Esophagus squamous epithelium (tissue), 5 donors: ENCODE results near the gene CENPV. TPM values are rescaled to one million over a fixed set of nuclear protein-coding genes. Genes with fewer than 3 reads are reported as not detected.
A peak's percentile ranks its signal among the peaks of the same experiment; 100 is the strongest.

Experiments used
- DNase-seq: peaks from one replicate; lab custom pipeline; 2025; lab: John Stamatoyannopoulos, UW
- H3K27ac ChIP-seq, 4 donors: fragments of 200-600 bp; sonication (generic); one replicate each; pipeline ENCODE4 v1.5.1; 2016 to 2019; ENCODE audit warnings: mild to moderate bottlenecking in 1 of 4
- H3K27me3 ChIP-seq, 4 donors: fragments of 200-600 bp; sonication (generic); 1 replicate in 3 of 4; 2 replicates in 1 of 4; pipeline versions ENCODE4 v1.5.1 to v1.6.0; 2017 to 2021; ENCODE audit warnings: antibody characterized with exemption in 1 of 4
- H3K36me3 ChIP-seq, 3 donors: fragments of 200-600 bp; sonication (generic); one replicate each; pipeline ENCODE4 v1.5.1; 2016 to 2019
- H3K4me1 ChIP-seq, 3 donors: fragments of 200-600 bp; sonication (generic); one replicate each; pipeline ENCODE4 v1.5.1; 2017 to 2019
- H3K4me3 ChIP-seq, 4 donors: fragments of 200-600 bp; sonication (generic); 1 replicate in 3 of 4; 2 replicates in 1 of 4; pipeline ENCODE4 v1.5.1; 2016 to 2019; ENCODE audit warnings: mild to moderate bottlenecking in 2 of 4, moderate library complexity in 1 of 4
- H3K9me3 ChIP-seq, 3 donors: fragments of 200-600 bp; sonication (generic); one replicate each; pipeline ENCODE4 v1.5.1; 2016 to 2019
- CTCF ChIP-seq, 6 experiments: fragments of 450-650 bp in 4 of 6; fragments of 200-600 bp in 2 of 6; sonication (generic) in 2 of 6; IDR thresholded peaks; one replicate each; pipeline ENCODE4 v1.5.1; 2016 to 2019; ENCODE audit warnings: antibody characterized with exemption in 6 of 6, mild to moderate bottlenecking in 4 of 6, moderate library complexity in 4 of 6
- POLR2A ChIP-seq, 4 donors: fragments of 450-650 bp; IDR thresholded peaks; one replicate each; pipeline ENCODE4 v1.6.1; 2017; ENCODE audit warnings: antibody characterized with exemption in 4 of 4, mild to moderate bottlenecking in 4 of 4, moderate library complexity in 3 of 4
- WGBS, 2 donors: methylation state at CpG; one replicate each; pipeline ENCODE4 v1.1.5; 2018; 5-methylcytosine and 5-hydroxymethylcytosine counted together
- intact Hi-C: fragments of 100-400 bp; cut with DNase I; formaldehyde crosslinking; loops from one replicate; pipeline ENCODE4 v1.15.0; 2022
- total RNA-seq, 4 donors: library from RNA; depleted of rRNA; stranded (reverse); fragments of >200 nt; gene quantifications; one replicate each; pipeline ENCODE4 v1.1.0, GENCODE V29; 2016
- donor health status: DM: yes; HTN: yes; CAD: no.

Gene CENPV
- total RNA-seq, 4 donors from 2014 or later: 0.56 to 5.1 (median 1.5) TPM

- intact Hi-C loops: no loop called here
- peaks cover 9 to 22% (median 9%) of the 10 kb centered on the region in 3 donors for H3K4me1 ChIP-seq
- no peak overlapping the region for H3K4me3 ChIP-seq
- WGBS, 2 donors: 88 to 91% methylated on average over 10 to 14 of the region's 14 CpGs
- H3K36me3 ChIP-seq: peaks cover 0 to 3% (median 0%) of the 10 kb centered on the region in 3 donors
- H3K9me3 ChIP-seq: no peaks in the 10 kb centered on the region
- TF ChIP-seq CTCF (IDR thresholded peaks at IDR 0.05): no peak
- no peak for TF ChIP-seq POLR2A (IDR thresholded peaks at IDR 0.05)
- no peak overlapping the region for H3K27ac ChIP-seq
- no peak for DNase-seq
- peaks cover 0 to 28% (median 0%) of the 10 kb centered on the region in 4 donors for H3K27me3 ChIP-seq
Measured at GRCh38 chr17:16354585-16354984, 1.3 kb upstream of the CENPV start.

- TF ChIP-seq POLR2A (IDR thresholded peaks at IDR 0.05): no peak
- no peak for TF ChIP-seq CTCF (IDR thresholded peaks at IDR 0.05)
- DNase-seq: no peak
- intact Hi-C loops: no loop called here
Measured at GRCh38 chr17:16352667-16353316, 477 bp downstream of the CENPV start.

GRCh38 chr17:16352303-16352666 is 984 bp downstream of the CENPV start:
- Histone ChIP-seq H3K36me3 (peaks cover 0 to 16% (median 0%) of the 10 kb centered on the region in 3 donors), H3K9me3 (no peaks in the 10 kb centered on the region), H3K4me1 (peaks cover 9 to 22% (median 9%) of the 10 kb centered on the region in 3 donors), H3K4me3 (peak overlapping the region; percentile 47 to 75 (median 60)), H3K27ac (peak overlapping the region in 1 of 4 donors; percentile 22), H3K27me3 (peaks cover 0 to 28% (median 0%) of the 10 kb centered on the region in 4 donors)
- 3% methylated on average over 11 to 17 of the region's 25 CpGs for WGBS, 2 donors
- TF ChIP-seq CTCF (IDR thresholded peaks at IDR 0.05): no peak
- TF ChIP-seq POLR2A (IDR thresholded peaks at IDR 0.05): no peak
- intact Hi-C loops: no loop called here
- no peak for DNase-seq

More at GRCh38 chr17:16352667-16353316, 477 bp downstream of the CENPV start:
- 1 to 2% methylated on average over 24 to 40 of the region's 75 CpGs for WGBS, 2 donors
- Histone ChIP-seq H3K9me3 (no peaks in the 10 kb centered on the region), H3K4me1 (peaks cover 9 to 22% (median 9%) of the 10 kb centered on the region in 3 donors), H3K4me3 (peak overlapping the region; percentile 47 to 75 (median 60)), H3K27me3 (peaks cover 0 to 28% (median 0%) of the 10 kb centered on the region in 4 donors), H3K36me3 (peaks cover 0 to 16% (median 0%) of the 10 kb centered on the region in 3 donors), H3K27ac (peak overlapping the region in 3 of 4 donors; percentile 22 to 49 (median 33))

- Histone ChIP-seq H3K9me3 (no peaks in the 10 kb centered on the region), H3K27me3 (peaks cover 0 to 28% (median 0%) of the 10 kb centered on the region in 4 donors), H3K4me1 (peaks cover 9 to 22% (median 9%) of the 10 kb centered on the region in 3 donors), H3K27ac (no peak overlapping the region), H3K36me3 (peaks cover 0 to 16% (median 0%) of the 10 kb centered on the region in 3 donors), H3K4me3 (peak overlapping the region; percentile 47 to 75 (median 60))
- WGBS, 2 donors: 34 to 41% methylated on average over 10 of the region's 10 CpGs
- no peak for DNase-seq
- intact Hi-C loops: no loop called here
- TF ChIP-seq CTCF (IDR thresholded peaks at IDR 0.05) (no peak), POLR2A (IDR thresholded peaks at IDR 0.05) (no peak)
Measured at GRCh38 chr17:16351831-16352230, 1.4 kb downstream of the CENPV start.

- H3K27ac ChIP-seq: no peak overlapping the region
- no peak overlapping the region for H3K4me3 ChIP-seq
- H3K36me3 ChIP-seq: peaks cover 0 to 19% (median 0%) of the 10 kb centered on the region in 3 donors
- DNase-seq: no peak
- WGBS, 2 donors: 90 to 93% methylated on average over 3 of the region's 5 CpGs
- H3K27me3 ChIP-seq: peaks cover 0 to 26% (median 0%) of the 10 kb centered on the region in 4 donors
- TF ChIP-seq CTCF (IDR thresholded peaks at IDR 0.05) (no peak), POLR2A (IDR thresholded peaks at IDR 0.05) (no peak)
- peaks cover 9 to 22% (median 9%) of the 10 kb centered on the region in 3 donors for H3K4me1 ChIP-seq
- intact Hi-C loops: no loop called here
- H3K9me3 ChIP-seq: no peaks in the 10 kb centered on the region
Measured at GRCh38 chr17:16349431-16349830, 3.8 kb downstream of the CENPV start.
